DND-41 (cell line): ENCODE results near the gene ARNT2.

Source experiments
- ATAC-seq: fragments of 200-7000 bp; cut with Tn5 transposase; 3 replicates; pipeline ENCODE4 v1.9.1; 2021; ENCODE audit warnings: low read depth; ENCODE audit not compliant: insufficient read depth
- DNase-seq: peaks from one replicate; pipeline ENCODE4 v3.0.0-alpha.2; 2020
- H2AFZ ChIP-seq: 2 replicates; pipeline ENCODE4 v1.6.0; 2012; ENCODE audit warnings: low read depth, low read length
- H3K27ac ChIP-seq: 2 replicates; pipeline ENCODE4 v1.5.1; 2012; ENCODE audit warnings: low read length, inconsistent platforms
- H3K27me3 ChIP-seq: fragments of 200-600 bp; sonication (generic); 2 replicates; pipeline ENCODE4 v1.6.0; 2012; ENCODE audit warnings: low read length, mild to moderate bottlenecking, inconsistent platforms; ENCODE audit not compliant: insufficient read depth, poor library complexity
- H3K36me3 ChIP-seq: 2 replicates; pipeline ENCODE4 v1.5.1; 2012; ENCODE audit warnings: low read length, inconsistent platforms; ENCODE audit not compliant: insufficient read depth
- H3K4me1 ChIP-seq: 2 replicates; pipeline ENCODE4 v1.5.1; 2012; ENCODE audit warnings: mild to moderate bottlenecking, low read length; ENCODE audit not compliant: insufficient read depth
- H3K4me2 ChIP-seq: 2 replicates; pipeline ENCODE4 v1.6.0; 2012; ENCODE audit warnings: mild to moderate bottlenecking, moderate library complexity, low read length, inconsistent platforms; ENCODE audit not compliant: insufficient read depth
- H3K4me3 ChIP-seq, 2 experiments: fragments of 200-600 bp in 1 of 2; shearing (Covaris generic) in 1 of 2; 2 replicates each; pipeline ENCODE4 v1.5.1; 2012 to 2016; ENCODE audit warnings: inconsistent platforms in 2 of 2, low read length in 2 of 2, mild to moderate bottlenecking in 2 of 2, low read depth in 1 of 2, moderate library complexity in 1 of 2
- H3K79me2 ChIP-seq: 2 replicates; pipeline ENCODE4 v1.6.0; 2012; ENCODE audit warnings: low read length, inconsistent platforms; ENCODE audit not compliant: insufficient read depth
- H3K9ac ChIP-seq: 2 replicates; pipeline ENCODE4 v1.6.0; 2012; ENCODE audit warnings: low read depth, mild to moderate bottlenecking, inconsistent platforms, low read length, moderate library complexity
- H3K9me3 ChIP-seq: 2 replicates; pipeline ENCODE4 v1.5.1; 2012; ENCODE audit warnings: low read length, moderate library complexity, mild to moderate bottlenecking, inconsistent platforms; ENCODE audit not compliant: insufficient read depth, severe bottlenecking
- H4K20me1 ChIP-seq: 2 replicates; pipeline ENCODE4 v1.6.0; 2012; ENCODE audit warnings: low read length; ENCODE audit not compliant: insufficient read depth
- EZH2 ChIP-seq: IDR thresholded peaks from 3 replicates; pipeline ENCODE4 v1.6.1; 2012; ENCODE audit warnings: borderline replicate concordance, low read depth, mild to moderate bottlenecking, moderate library complexity, low read length, inconsistent platforms; ENCODE audit not compliant: severe bottlenecking
- TF ChIP-seq, protein P1 (sequence below): IDR thresholded peaks from 2 replicates; pipeline ENCODE4 v1.5.1; 2012; ENCODE audit warnings: borderline replicate concordance, low read length, moderate library complexity, mild to moderate bottlenecking; ENCODE audit not compliant: poor library complexity, severe bottlenecking; ENCODE audit errors: extremely low read depth

Gene ARNT2

DNA sequence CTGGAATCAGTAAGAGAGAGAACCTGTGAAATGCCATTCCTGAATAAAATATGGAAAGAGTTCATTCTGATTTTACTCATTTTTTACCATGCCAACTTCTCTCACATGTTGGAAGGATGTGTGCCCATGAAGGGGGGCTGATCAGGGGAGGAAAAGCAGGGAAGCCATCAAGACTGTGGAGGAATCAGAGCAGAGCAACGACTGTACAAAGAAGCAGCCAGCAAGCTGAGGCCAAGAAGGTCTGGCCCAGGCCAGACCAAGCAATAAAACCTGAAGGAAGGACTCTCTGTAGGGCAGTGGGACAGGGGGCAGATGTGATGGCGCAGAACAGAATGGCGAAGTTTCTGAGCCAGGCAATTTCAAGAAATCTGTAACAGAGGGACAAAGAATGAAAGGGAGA is 24.0 kb upstream of the ARNT2 start:
- TF ChIP-seq, protein P1, sequence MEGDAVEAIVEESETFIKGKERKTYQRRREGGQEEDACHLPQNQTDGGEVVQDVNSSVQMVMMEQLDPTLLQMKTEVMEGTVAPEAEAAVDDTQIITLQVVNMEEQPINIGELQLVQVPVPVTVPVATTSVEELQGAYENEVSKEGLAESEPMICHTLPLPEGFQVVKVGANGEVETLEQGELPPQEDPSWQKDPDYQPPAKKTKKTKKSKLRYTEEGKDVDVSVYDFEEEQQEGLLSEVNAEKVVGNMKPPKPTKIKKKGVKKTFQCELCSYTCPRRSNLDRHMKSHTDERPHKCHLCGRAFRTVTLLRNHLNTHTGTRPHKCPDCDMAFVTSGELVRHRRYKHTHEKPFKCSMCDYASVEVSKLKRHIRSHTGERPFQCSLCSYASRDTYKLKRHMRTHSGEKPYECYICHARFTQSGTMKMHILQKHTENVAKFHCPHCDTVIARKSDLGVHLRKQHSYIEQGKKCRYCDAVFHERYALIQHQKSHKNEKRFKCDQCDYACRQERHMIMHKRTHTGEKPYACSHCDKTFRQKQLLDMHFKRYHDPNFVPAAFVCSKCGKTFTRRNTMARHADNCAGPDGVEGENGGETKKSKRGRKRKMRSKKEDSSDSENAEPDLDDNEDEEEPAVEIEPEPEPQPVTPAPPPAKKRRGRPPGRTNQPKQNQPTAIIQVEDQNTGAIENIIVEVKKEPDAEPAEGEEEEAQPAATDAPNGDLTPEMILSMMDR, result no peak
- TF ChIP-seq EZH2, result no peak
- ATAC-seq (no peak), DNase-seq (no peak)
- no peaks in the 10 kb centered on the region for H3K9me3 ChIP-seq
- H2AFZ ChIP-seq, result no peak overlapping the region
- H3K79me2 ChIP-seq, result no peaks in the 10 kb centered on the region
- no peaks in the 10 kb centered on the region for H3K27me3 ChIP-seq
- H3K4me1 ChIP-seq, result no peaks in the 10 kb centered on the region
- H4K20me1 ChIP-seq, result no peaks in the 10 kb centered on the region
- H3K4me3 ChIP-seq, result no peak overlapping the region
- H3K36me3 ChIP-seq, result no peaks in the 10 kb centered on the region
- no peak overlapping the region for H3K27ac ChIP-seq
- no peak overlapping the region for H3K4me2 ChIP-seq
- no peak overlapping the region for H3K9ac ChIP-seq

DNA sequence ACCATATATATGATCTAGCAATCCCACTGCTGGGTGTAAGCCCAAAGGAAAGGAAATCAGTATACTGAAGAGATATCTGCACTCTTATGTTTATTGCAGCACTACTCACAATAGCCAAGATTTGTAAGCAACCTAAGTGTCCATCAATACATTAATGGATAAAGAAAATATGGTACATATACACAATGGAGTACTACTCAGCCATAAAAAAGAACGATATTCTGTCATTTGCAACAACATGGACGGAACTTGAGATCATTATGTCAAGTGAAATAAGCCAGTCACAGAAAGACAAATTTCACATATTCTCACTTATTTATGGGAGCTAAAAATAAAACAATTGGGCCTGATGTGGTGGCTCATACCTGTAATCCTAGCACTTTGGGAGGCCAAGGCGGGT is 21.9 kb upstream of the ARNT2 start:
- no peaks in the 10 kb centered on the region for H3K79me2 ChIP-seq
- no peak for ATAC-seq
- H3K27ac ChIP-seq, result no peak overlapping the region
- no peaks in the 10 kb centered on the region for H3K4me1 ChIP-seq
- no peaks in the 10 kb centered on the region for H4K20me1 ChIP-seq
- no peak overlapping the region for H3K9ac ChIP-seq
- DNase-seq, result no peak
- no peak overlapping the region for H3K4me2 ChIP-seq
- TF ChIP-seq, protein P1, result no peak
- H3K27me3 ChIP-seq, result no peaks in the 10 kb centered on the region
- no peak overlapping the region for H2AFZ ChIP-seq
- H3K36me3 ChIP-seq, result no peaks in the 10 kb centered on the region
- H3K9me3 ChIP-seq, result no peaks in the 10 kb centered on the region
- H3K4me3 ChIP-seq, result no peak overlapping the region

DNA sequence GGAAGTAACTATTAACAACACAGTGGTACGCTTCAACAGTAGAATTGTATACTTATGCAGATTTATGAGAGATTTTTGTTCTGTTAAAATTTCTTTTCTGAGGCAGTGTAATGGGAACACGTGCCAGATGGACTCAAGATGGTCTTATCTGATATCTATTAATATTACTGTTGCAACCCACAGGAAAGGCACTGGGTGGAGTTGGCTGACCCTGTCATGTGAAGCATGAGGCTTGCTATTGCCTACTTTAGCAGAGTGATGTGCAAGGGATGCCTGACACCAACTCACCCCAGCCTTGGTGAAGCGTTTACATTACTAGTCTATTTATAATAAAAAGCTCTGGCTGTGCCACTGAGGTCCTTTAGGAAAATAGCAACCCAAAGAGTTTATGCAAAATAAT is 19.8 kb upstream of the ARNT2 start:
- Histone ChIP-seq H3K4me2 (no peak overlapping the region), H3K27me3 (no peaks in the 10 kb centered on the region), H3K9me3 (no peaks in the 10 kb centered on the region), H2AFZ (no peak overlapping the region), H3K4me3 (no peak overlapping the region), H4K20me1 (no peaks in the 10 kb centered on the region), H3K36me3 (no peaks in the 10 kb centered on the region), H3K4me1 (no peaks in the 10 kb centered on the region), H3K27ac (no peak overlapping the region), H3K9ac (no peak overlapping the region), H3K79me2 (no peaks in the 10 kb centered on the region)
- DNase-seq, result no peak
- no peak for ATAC-seq
- TF ChIP-seq EZH2, result no peak
- TF ChIP-seq, protein P1, result no peak

- Histone ChIP-seq H3K4me2 (no peak overlapping the region), H4K20me1 (no peaks in the 10 kb centered on the region), H2AFZ (no peak overlapping the region), H3K27me3 (no peaks in the 10 kb centered on the region), H3K36me3 (no peaks in the 10 kb centered on the region), H3K9me3 (no peaks in the 10 kb centered on the region), H3K9ac (no peak overlapping the region), H3K79me2 (no peaks in the 10 kb centered on the region), H3K4me1 (no peaks in the 10 kb centered on the region), H3K4me3 (no peak overlapping the region), H3K27ac (no peak overlapping the region)
- TF ChIP-seq EZH2, result no peak
- TF ChIP-seq, protein P1, result no peak
- DNase-seq (no peak), ATAC-seq (no peak)
Observed at GRCh38 chr15:80386151-80386550, 18.0 kb upstream of the ARNT2 start.
